ENCODE results near the gene ZNF639. TPM values are rescaled to one million over a fixed set of nuclear protein-coding genes. Genes with fewer than 3 reads are reported as not detected.

Gene ZNF639
- total and polyA plus RNA-seq, 3 experiments from 2014 or later: 41.9 to 63.7 (median 44.5) TPM

GRCh38 chr3:179323197-179324110, 623 bp downstream of the ZNF639 start:
- ChIA-PET CTCF (interaction anchor here (0.9 to 2.6 kb wide), 6 partner anchors 24 to 238 kb away, joined by 3 to 11 read pairs (median 4); partner anchors contain the start of gene MFN1), POLR2A (interaction anchor here (0.6 to 3.6 kb wide), 5 partner anchors 19 to 330 kb away, joined by 3 to 27 read pairs (median 3); partner anchors contain the start of genes ACTL6A, MFN1, PIK3CA and USP13)
- H3K27ac Mint-ChIP-seq: peak overlapping the region; percentile 91 to 99 (median 96)
- peaks cover 0 to 2% of the 10 kb centered on the region in 2 donors for H3K27me3 Mint-ChIP-seq
- peaks cover 0 to 39% (median 2%) of the 10 kb centered on the region in 3 donors for H3K36me3 Mint-ChIP-seq
- H3K4me1 ChIP-seq (ENCODE audit: insufficient read depth, low read length): peaks cover 21% of the 10 kb centered on the region
- H3K4me3 ChIP-seq (ENCODE audit: low read length): peak overlapping the region; percentile 65
- peak overlapping the region; percentile 85 to 95 (median 91) for H3K4me3 Mint-ChIP-seq
- no peaks in the 10 kb centered on the region for H3K9me3 ChIP-seq (ENCODE audit: low read length)
- H3K4me1 Mint-ChIP-seq: peaks cover 34 to 56% (median 45%) of the 10 kb centered on the region in 3 donors
- peak; percentile 47 to 77 (median 60) for DNase-seq
- H3K36me3 ChIP-seq (ENCODE audit: insufficient read depth, low read length): no peaks in the 10 kb centered on the region
- peak overlapping the region; percentile 93 for H3K27ac ChIP-seq (ENCODE audit: low read depth, low read length)
- no peaks in the 10 kb centered on the region for H3K27me3 ChIP-seq (ENCODE audit: insufficient read depth, low read length, poor library complexity, severe bottlenecking)
- no peaks in the 10 kb centered on the region for H3K9me3 Mint-ChIP-seq

GRCh38 chr3:179324270-179324754, 1.5 kb downstream of the ZNF639 start:
- Histone ChIP-seq H3K4me1 (ENCODE audit: insufficient read depth, low read length) (peaks cover 21% of the 10 kb centered on the region), H3K4me3 (ENCODE audit: low read length) (peak overlapping the region; percentile 65), H3K36me3 (ENCODE audit: insufficient read depth, low read length) (peaks cover 7% of the 10 kb centered on the region), H3K27ac (ENCODE audit: low read depth, low read length) (peak overlapping the region; percentile 93), H3K9me3 (ENCODE audit: low read length) (no peaks in the 10 kb centered on the region), H3K27me3 (ENCODE audit: insufficient read depth, low read length, poor library complexity, severe bottlenecking) (no peaks in the 10 kb centered on the region)
- CTCF ChIA-PET: interaction anchor here (1.3 to 2.6 kb wide), 2 partner anchors 23 to 175 kb away, joined by 4 to 11 read pairs; partner anchors contain the start of gene MFN1
- Mint-ChIP-seq H3K4me1 (peaks cover 34 to 56% (median 45%) of the 10 kb centered on the region in 3 donors), H3K9me3 (no peaks in the 10 kb centered on the region), H3K27ac (peak overlapping the region; percentile 91 to 99 (median 96)), H3K27me3 (peaks cover 0 to 2% of the 10 kb centered on the region in 2 donors), H3K4me3 (peak overlapping the region; percentile 85 to 95 (median 91)), H3K36me3 (peaks cover 0 to 45% (median 2%) of the 10 kb centered on the region in 3 donors)
- DNase-seq: peak in 1 of 5 donors; percentile 24
- POLR2A ChIA-PET: interaction anchor here (0.7 to 3.6 kb wide), 3 partner anchors 23 to 253 kb away, joined by 3 to 27 read pairs (median 3); partner anchors contain the start of genes MFN1 and PIK3CA

GRCh38 chr3:179330438-179330837, 7.6 kb downstream of the ZNF639 start:
- peaks cover 0 to 75% (median 12%) of the 10 kb centered on the region in 3 donors for H3K36me3 Mint-ChIP-seq
- no peak overlapping the region for H3K4me3 Mint-ChIP-seq
- H3K36me3 ChIP-seq (ENCODE audit: insufficient read depth, low read length): peaks cover 35% of the 10 kb centered on the region
- ChIA-PET POLR2A (no interaction called here), CTCF (interaction anchor here (1.8 kb wide), 1 partner anchor 9 kb away, joined by 7 read pairs; no protein-coding TSS in a partner anchor)
- DNase-seq: no peak
- peak overlapping the region in 1 of 8 donors; percentile 69 for H3K27ac Mint-ChIP-seq
- no peaks in the 10 kb centered on the region for H3K27me3 ChIP-seq (ENCODE audit: insufficient read depth, low read length, poor library complexity, severe bottlenecking)
- H3K4me1 Mint-ChIP-seq: peaks cover 6 to 30% (median 17%) of the 10 kb centered on the region in 3 donors
- no peaks in the 10 kb centered on the region for H3K27me3 Mint-ChIP-seq
- H3K4me1 ChIP-seq (ENCODE audit: insufficient read depth, low read length): peaks cover 1% of the 10 kb centered on the region
- H3K27ac ChIP-seq (ENCODE audit: low read depth, low read length): no peak overlapping the region
- H3K4me3 ChIP-seq (ENCODE audit: low read length): no peak overlapping the region
- H3K9me3 ChIP-seq (ENCODE audit: low read length): no peaks in the 10 kb centered on the region
- H3K9me3 Mint-ChIP-seq: no peaks in the 10 kb centered on the region

GRCh38 chr3:179332240-179332639, 9.4 kb downstream of the ZNF639 start:
- H3K27ac Mint-ChIP-seq: peak overlapping the region in 1 of 8 donors; percentile 18
- no peak for DNase-seq
- no peaks in the 10 kb centered on the region for H3K9me3 Mint-ChIP-seq
- Histone ChIP-seq H3K4me3 (ENCODE audit: low read length) (no peak overlapping the region), H3K36me3 (ENCODE audit: insufficient read depth, low read length) (peaks cover 35% of the 10 kb centered on the region), H3K9me3 (ENCODE audit: low read length) (no peaks in the 10 kb centered on the region), H3K27me3 (ENCODE audit: insufficient read depth, low read length, poor library complexity, severe bottlenecking) (no peaks in the 10 kb centered on the region), H3K4me1 (ENCODE audit: insufficient read depth, low read length) (no peaks in the 10 kb centered on the region), H3K27ac (ENCODE audit: low read depth, low read length) (no peak overlapping the region)
- peaks cover 6 to 18% (median 12%) of the 10 kb centered on the region in 3 donors for H3K4me1 Mint-ChIP-seq
- CTCF ChIA-PET: no interaction called here
- H3K36me3 Mint-ChIP-seq: peaks cover 0 to 79% (median 14%) of the 10 kb centered on the region in 3 donors
- H3K27me3 Mint-ChIP-seq: no peaks in the 10 kb centered on the region
- POLR2A ChIA-PET: no interaction called here
- H3K4me3 Mint-ChIP-seq: no peak overlapping the region

- peak overlapping the region in 2 of 8 donors; percentile 33 to 58 for H3K27ac Mint-ChIP-seq
- no peak for DNase-seq
- no peak overlapping the region for H3K4me3 ChIP-seq (ENCODE audit: low read length)
- peaks cover 0 to 78% (median 17%) of the 10 kb centered on the region in 3 donors for H3K36me3 Mint-ChIP-seq
- no peaks in the 10 kb centered on the region for H3K27me3 ChIP-seq (ENCODE audit: insufficient read depth, low read length, poor library complexity, severe bottlenecking)
- H3K9me3 Mint-ChIP-seq: no peaks in the 10 kb centered on the region
- H3K9me3 ChIP-seq (ENCODE audit: low read length): no peaks in the 10 kb centered on the region
- H3K4me1 Mint-ChIP-seq: peaks cover 0 to 11% (median 5%) of the 10 kb centered on the region in 3 donors
- no peak overlapping the region for H3K4me3 Mint-ChIP-seq
- H3K36me3 ChIP-seq (ENCODE audit: insufficient read depth, low read length): peaks cover 35% of the 10 kb centered on the region
- no peaks in the 10 kb centered on the region for H3K4me1 ChIP-seq (ENCODE audit: insufficient read depth, low read length)
- CTCF ChIA-PET: no interaction called here
- POLR2A ChIA-PET: no interaction called here
- H3K27ac ChIP-seq (ENCODE audit: low read depth, low read length): no peak overlapping the region
- no peaks in the 10 kb centered on the region for H3K27me3 Mint-ChIP-seq
Measured at GRCh38 chr3:179333084-179333483, 10.3 kb downstream of the ZNF639 start.

GRCh38 chr3:179336345-179336929, 13.6 kb downstream of the ZNF639 start:
- H3K27ac Mint-ChIP-seq: no peak overlapping the region
- Histone ChIP-seq H3K4me3 (ENCODE audit: low read length) (no peak overlapping the region), H3K9me3 (ENCODE audit: low read length) (no peaks in the 10 kb centered on the region), H3K27ac (ENCODE audit: low read depth, low read length) (no peak overlapping the region), H3K4me1 (ENCODE audit: insufficient read depth, low read length) (no peaks in the 10 kb centered on the region), H3K27me3 (ENCODE audit: insufficient read depth, low read length, poor library complexity, severe bottlenecking) (no peaks in the 10 kb centered on the region), H3K36me3 (ENCODE audit: insufficient read depth, low read length) (peaks cover 19% of the 10 kb centered on the region)
- DNase-seq: no peak
- CTCF ChIA-PET: no interaction called here
- H3K9me3 Mint-ChIP-seq: no peaks in the 10 kb centered on the region
- H3K4me1 Mint-ChIP-seq: peaks cover 0 to 11% (median 5%) of the 10 kb centered on the region in 3 donors
- peaks cover 0 to 55% (median 19%) of the 10 kb centered on the region in 3 donors for H3K36me3 Mint-ChIP-seq
- H3K27me3 Mint-ChIP-seq: no peaks in the 10 kb centered on the region
- no peak overlapping the region for H3K4me3 Mint-ChIP-seq
- POLR2A ChIA-PET: no interaction called here

- CTCF ChIA-PET: interaction anchor here (1.6 to 3.4 kb wide), 2 partner anchors 24 to 26 kb away, joined by 9 to 11 read pairs; partner anchors contain the start of gene ZNF639
- no peaks in the 10 kb centered on the region for H3K9me3 ChIP-seq (ENCODE audit: low read length)
- H3K4me1 ChIP-seq (ENCODE audit: insufficient read depth, low read length): peaks cover 13% of the 10 kb centered on the region
- H3K36me3 ChIP-seq (ENCODE audit: insufficient read depth, low read length): peaks cover 6% of the 10 kb centered on the region
- Mint-ChIP-seq H3K4me3 (peak within 1 kb of the TSS; percentile 91 to 100 (median 99)), H3K4me1 (peaks cover 28 to 46% (median 44%) of the 10 kb centered on the region in 3 donors), H3K36me3 (peaks cover 4 to 33% (median 4%) of the 10 kb centered on the region in 3 donors), H3K27ac (peak within 1 kb of the TSS; percentile 70 to 99 (median 97)), H3K9me3 (no peaks in the 10 kb centered on the region), H3K27me3 (no peaks in the 10 kb centered on the region)
- H3K27me3 ChIP-seq (ENCODE audit: insufficient read depth, low read length, poor library complexity, severe bottlenecking): no peaks in the 10 kb centered on the region
- POLR2A ChIA-PET: interaction anchor here (0.6 to 1.3 kb wide), 3 partner anchors 23 to 165 kb away, joined by 3 read pairs; no protein-coding TSS in a partner anchor
- peak; percentile 82 to 92 (median 87) for DNase-seq
- H3K4me3 ChIP-seq (ENCODE audit: low read length): peak within 1 kb of the TSS; percentile 94
- H3K27ac ChIP-seq (ENCODE audit: low read depth, low read length): peak within 1 kb of the TSS; percentile 81
Measured at GRCh38 chr3:179347345-179348194, 24.7 kb downstream of the ZNF639 start, which contains the start of gene MFN1. Gene MFN1 (plus strand): TSS chr3:179347709. CDS start chr3:179348852, 1,143 bp downstream.

Data from CD8-positive, alpha-beta memory T cell (primary cell).